SH-SY5Y (cell line): ENCODE data around the gene HOXC12.

ENCODE experiments used
- GATA2 ChIP-seq: IDR thresholded peaks from 2 replicates; pipeline ENCODE4 v1.6.1; 2011; ENCODE audit warnings: mild to moderate bottlenecking, low read depth, low read length
- GATA3 ChIP-seq: IDR thresholded peaks from 2 replicates; pipeline ENCODE4 v1.6.1; 2011; ENCODE audit warnings: low read depth, mild to moderate bottlenecking, low read length, moderate library complexity

GRCh38 chr12:53995002-53995377 lies 40.3 kb downstream of the HOXC12 start:
- TF ChIP-seq GATA2, result no peak
- no peak for TF ChIP-seq GATA3
